GM18909 (cell line): ENCODE data around the gene TTC7B.

ENCODE experiments used
- ATAC-seq: cut with Tn5 transposase; IDR thresholded peaks from one replicate; pipeline ENCODE4 v1.9.1; 2021; ENCODE audit warnings: mild to moderate bottlenecking; ENCODE audit not compliant: unreplicated experiment, poor library complexity

The TTC7B gene

GRCh38 chr14:90655829-90656228 is 160.4 kb downstream of the TTC7B start:
- ATAC-seq, result no peak

DNA sequence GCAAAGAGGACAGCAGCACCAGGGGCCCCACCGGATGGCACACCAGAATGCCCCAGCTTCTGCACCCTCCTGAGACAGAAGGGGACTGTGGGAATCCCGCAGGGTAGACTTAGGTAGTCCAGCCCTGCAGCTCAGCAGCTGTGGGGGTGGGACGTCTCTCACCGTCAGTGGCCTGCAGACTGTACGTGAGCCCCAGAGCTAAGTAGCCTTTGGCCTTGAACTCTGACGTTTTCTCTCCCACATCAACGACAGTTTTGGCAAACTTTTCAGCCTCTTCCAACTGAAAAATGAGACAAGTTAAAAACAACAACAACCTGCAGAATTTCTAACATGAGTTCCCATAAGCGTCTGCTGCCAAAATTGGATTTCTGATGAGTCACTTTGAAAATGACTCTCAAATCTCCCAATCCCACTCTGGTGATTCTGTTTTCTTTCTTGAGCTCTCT is 161.4 kb downstream of the TTC7B start:
- ATAC-seq, result no peak

DNA sequence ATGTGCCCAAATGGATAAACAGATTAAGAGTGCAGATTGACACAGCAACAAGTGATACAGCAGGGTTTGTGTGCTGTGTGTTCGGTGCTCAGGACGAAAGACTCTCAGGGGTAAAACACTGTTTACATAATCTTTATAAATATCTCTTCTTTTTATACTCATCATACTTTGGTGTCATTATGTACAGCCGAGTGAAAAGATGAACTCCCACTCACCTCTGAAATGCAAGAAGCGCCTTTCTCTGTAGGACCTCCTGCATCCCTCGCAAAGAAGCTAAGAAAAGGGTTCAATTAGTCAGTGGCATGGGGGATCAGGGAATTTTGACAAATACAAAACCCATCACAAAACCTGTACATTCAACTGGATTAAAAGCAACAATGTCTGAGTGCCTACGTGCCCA is 163.6 kb downstream of the TTC7B start:
- ATAC-seq, result no peak

GRCh38 chr14:90651976-90652560 is 164.2 kb downstream of the TTC7B start:
- ATAC-seq, result no peak

DNA sequence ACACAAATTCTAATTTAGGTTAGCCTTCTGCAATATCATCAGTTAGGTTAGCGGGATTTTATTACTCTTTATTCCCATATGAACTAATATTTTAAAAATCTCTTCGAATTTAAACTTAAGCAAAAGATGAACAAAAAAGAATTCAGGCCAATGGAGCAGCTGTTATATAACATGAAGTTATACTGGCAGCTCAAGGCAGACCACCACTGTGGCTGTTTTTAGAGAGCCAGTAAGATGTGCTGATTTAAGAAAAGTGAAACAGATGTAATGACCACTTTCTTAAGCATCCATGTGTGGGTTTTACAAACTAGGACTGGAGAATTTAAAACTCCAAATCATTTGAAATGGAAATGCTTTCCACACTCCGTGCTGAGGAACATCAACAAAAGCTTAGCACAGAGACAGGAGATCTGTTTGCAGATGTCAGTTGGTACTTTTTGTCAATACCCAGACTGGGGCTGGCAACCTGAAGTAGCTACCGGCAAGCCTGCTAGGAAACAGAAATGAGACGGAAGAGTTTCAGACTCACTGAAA is 164.9 kb downstream of the TTC7B start:
- ATAC-seq, result no peak

GRCh38 chr14:90649557-90650135 is 166.6 kb downstream of the TTC7B start:
- no peak for ATAC-seq

GRCh38 chr14:90649083-90649482 is 167.1 kb downstream of the TTC7B start:
- no peak for ATAC-seq

- no peak for ATAC-seq
These were observed 167.8 kb downstream of the TTC7B start for GRCh38 chr14:90648421-90648820.

DNA sequence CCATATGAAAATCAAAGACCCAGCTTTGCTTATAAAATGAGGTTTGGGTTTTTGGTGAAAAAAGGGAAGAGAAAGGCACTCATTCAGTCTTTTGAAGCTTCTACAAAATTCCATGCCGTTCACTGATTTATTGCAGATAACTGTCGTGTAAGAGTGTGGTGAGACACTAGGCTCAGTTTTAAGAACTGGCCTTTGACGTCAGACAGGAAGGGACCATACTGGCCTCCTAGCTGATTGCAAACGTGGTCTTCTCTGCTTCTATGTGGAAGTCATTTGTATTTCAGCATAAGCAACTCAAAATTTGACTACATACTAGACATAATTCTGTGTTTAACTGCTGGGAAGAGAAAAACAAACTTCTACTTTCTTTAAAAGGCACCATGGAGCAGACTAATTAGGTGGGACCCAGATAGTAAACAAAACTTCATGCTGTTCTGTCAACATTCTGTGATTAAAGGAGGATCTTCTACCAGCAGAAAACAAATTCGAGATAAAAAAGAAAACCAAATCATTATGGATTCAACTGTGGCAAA is 168.7 kb downstream of the TTC7B start:
- ATAC-seq, result no peak

- ATAC-seq, result no peak
These were observed 170.3 kb downstream of the TTC7B start for GRCh38 chr14:90645842-90646443.

DNA sequence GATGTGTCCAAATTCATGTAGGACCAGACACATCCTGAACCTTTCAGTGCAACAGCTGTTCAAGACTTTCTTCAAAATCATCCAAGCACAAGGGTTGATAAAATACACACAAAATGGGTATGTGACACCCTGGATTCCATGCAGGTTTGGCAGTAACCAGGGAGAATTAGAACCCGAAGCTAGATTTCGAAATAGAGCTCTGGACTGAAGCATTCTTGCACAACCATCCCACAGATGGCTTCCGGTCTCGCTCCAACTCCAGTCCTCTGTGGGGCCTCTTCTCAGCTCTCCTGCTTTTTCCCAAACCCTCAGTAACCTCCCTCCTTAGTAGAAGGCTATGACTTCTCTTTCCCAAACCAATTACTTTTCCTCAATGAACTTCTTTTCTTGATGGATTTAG is 171.3 kb downstream of the TTC7B start:
- ATAC-seq, result no peak

DNA sequence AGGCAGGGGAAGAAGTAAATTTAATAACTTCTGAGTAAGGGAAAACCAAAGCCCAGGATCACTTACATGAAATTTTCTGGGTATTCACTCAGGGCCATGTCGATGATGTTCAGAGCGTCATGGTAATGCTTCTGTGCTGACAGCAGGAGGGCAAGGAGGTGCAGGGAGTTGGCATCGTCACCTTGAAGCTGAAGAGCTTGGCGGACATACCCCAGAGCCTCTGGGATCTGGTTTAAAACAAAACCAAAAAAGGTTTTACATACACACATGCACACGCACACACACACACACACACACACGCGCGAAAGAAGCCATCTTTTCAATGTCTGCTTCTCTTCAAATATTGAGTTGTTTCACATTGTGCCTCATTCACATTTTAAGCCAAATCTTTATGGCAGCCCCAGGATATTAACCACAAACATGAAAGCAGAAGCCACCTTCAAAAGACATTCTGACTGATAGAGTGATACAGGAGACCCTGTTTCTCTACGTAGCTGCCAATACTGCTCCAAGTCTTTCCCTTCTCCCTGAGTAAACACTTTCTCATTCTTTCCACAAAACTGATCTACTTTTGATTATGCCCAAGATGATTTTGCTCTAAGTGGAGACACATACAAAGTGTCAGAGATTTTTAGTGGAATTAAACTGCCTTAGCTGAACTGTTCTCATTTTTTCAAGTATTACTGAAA is 172.1 kb downstream of the TTC7B start:
- no peak for ATAC-seq

DNA sequence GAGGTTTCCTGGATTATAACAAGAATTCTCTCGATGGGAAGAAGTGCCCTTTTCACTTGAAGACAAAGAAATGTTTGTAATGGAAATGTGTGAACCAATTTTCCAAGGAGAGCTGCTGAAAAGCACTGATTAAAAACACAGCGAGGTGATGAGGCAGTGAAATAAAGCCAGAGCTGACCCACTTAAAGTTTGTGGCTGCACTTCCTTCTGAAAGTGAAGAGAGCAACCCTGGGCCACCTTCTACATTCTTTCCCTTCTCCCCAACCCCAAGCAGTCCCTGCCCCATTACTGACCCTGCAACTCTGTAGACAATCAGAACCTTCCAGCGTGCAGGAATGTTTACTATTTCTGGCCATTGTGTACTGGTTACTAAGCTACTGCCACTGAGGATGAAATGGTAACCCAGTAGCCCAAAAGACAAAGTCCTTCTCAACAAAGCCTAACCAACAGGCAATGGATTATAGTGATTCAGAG is 173.9 kb downstream of the TTC7B start:
- ATAC-seq, result no peak

DNA sequence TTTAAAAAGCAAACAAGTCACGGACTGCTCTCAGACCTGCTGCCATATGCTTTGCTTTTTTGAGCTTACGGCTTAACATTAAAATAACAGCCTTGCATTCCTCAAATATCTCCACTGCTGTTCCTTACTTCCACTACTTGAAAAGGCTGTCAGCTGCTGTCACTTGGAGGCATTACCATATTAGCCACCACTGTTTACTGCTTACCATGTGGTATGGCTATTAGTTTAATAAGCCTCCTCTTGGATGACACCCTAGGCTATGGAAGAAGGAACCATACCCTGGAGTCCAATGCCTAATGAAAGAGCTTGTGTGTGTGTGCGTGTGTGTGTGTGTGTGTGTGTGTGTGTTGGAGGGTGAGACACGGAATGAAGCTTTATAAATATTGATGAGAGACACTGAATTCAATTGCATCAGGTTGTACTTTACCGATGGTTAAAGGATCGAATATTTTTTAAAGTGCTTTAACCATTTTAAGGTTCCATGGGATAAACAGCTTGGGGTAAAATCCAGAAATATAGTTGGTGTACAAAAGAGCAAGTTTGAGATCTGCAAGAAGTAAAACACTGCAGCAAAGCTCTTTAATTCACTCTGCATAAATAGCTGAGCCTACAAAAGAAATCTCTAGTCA is 174.5 kb downstream of the TTC7B start:
- ATAC-seq, result no peak

GRCh38 chr14:90641168-90641567 is 175.1 kb downstream of the TTC7B start:
- no peak for ATAC-seq

- ATAC-seq, result no peak
These were observed 176.6 kb downstream of the TTC7B start for GRCh38 chr14:90639641-90640040.

GRCh38 chr14:90632871-90633270 is 183.4 kb downstream of the TTC7B start:
- ATAC-seq, result no peak

DNA sequence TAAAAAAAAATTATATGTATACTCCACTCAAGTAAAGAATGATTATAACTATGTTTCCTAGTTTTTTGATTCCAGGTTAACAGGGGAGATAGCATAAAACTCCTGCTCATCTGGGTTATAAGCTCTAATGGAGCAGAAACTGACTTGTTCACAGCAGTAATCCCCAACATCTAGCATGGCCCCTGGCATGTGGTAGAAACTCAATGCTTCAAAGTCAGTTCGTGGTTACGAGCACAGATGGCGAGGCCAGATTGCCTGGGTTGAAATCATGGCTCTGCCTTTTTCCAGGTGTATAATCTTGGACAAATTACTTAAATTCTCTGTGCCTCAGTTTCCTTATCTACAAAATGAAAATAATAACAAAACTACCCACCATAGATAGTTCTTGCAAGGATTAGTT is 183.8 kb downstream of the TTC7B start:
- ATAC-seq, result no peak

DNA sequence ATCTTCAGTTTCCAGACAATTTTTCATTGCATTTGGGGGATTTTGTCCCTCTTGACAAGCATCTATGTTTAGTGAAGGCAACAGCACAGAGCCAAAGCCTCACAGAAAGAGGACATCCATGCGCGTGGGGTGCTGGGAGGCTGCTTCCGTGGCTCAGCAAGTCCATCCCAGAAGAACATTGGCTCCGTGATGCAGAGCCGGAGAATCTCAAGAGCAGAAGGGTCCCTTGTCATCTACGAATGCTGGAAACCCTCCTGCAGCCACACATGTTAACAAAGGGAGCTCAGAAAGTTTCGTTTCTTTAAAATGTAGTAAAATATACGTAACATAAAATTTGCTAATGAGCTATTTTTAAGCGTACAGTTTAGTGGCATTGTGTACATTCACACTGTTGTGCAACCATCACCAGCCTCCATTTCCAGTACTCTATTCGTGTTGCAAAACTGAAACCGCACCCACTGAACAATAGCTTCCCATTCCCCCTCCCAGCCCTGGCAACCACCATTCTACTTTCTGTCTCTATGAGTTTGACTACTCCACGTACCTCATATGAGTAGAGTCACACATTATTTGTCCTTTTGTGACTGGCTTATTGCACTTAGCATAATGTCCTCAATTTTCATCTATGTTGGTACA is 185.9 kb downstream of the TTC7B start:
- ATAC-seq, result no peak

GRCh38 chr14:90629471-90629870 is 186.8 kb downstream of the TTC7B start:
- ATAC-seq, result no peak
